HG03103 (cell line): Measurements from ENCODE around the gene NXF2.
"Not testable (repeated sequence)": the region's sequence is repeated elsewhere in the genome, so short reads cannot be mapped to it uniquely, and the experiment has no call there.

Experiments
- ATAC-seq: cut with Tn5 transposase; IDR thresholded peaks from one replicate; pipeline ENCODE4 v1.9.1; 2021; ENCODE audit warnings: low read depth; ENCODE audit not compliant: unreplicated experiment

NXF2 gene, protein sequence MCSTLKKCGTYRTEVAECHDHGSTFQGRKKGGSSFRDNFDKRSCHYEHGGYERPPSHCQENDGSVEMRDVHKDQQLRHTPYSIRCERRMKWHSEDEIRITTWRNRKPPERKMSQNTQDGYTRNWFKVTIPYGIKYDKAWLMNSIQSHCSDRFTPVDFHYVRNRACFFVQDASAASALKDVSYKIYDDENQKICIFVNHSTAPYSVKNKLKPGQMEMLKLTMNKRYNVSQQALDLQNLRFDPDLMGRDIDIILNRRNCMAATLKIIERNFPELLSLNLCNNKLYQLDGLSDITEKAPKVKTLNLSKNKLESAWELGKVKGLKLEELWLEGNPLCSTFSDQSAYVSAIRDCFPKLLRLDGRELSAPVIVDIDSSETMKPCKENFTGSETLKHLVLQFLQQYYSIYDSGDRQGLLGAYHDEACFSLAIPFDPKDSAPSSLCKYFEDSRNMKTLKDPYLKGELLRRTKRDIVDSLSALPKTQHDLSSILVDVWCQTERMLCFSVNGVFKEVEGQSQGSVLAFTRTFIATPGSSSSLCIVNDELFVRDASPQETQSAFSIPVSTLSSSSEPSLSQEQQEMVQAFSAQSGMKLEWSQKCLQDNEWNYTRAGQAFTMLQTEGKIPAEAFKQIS

DNA sequence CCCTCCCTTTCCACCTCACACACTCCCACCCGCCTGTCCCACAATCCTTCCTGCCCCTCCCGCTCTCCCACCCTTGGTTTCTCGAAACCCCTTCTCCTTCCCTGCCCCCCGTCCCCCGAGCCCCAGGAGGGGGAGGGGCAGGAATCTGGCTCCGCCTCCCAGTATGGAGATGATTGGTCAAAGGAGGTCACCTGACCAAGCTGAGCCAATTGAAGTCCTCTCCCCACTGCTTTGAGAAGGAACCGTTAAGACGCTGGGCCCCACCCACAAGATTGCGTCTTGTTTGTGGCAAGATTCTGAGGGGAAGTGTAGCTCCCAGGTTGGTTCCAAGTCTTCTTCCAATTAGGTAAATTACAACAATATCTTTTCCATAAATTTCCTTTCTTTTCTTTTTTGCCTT, at the start of gene NXF2:
Gene NXF2 (plus strand): TSS at position 275 of the 400 bp plus-strand sequence. CDS start 59,912 bp downstream, outside the sequence.
- not testable (repeated sequence) for ATAC-seq

DNA sequence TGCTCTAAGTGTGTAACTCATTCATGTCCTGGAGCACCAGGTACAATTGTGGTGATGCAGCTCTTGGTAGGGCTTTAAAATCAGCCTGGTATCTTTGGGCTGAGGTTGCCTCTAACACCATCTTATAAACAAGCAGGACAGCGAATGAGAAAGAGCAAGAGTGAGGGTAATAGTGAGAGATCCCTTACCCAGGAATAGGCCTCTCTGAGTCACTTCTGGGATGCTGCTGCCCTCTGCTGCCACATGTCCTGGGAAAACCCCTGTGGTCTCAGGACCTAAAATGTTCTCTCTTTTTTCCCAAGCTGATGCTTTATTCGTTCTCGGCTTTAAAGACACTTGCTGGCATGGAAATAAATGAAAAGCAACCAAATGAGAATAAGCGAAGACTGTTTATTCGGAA, 39.0 kb upstream of the NXF2 start:
- not testable (repeated sequence) for ATAC-seq

DNA sequence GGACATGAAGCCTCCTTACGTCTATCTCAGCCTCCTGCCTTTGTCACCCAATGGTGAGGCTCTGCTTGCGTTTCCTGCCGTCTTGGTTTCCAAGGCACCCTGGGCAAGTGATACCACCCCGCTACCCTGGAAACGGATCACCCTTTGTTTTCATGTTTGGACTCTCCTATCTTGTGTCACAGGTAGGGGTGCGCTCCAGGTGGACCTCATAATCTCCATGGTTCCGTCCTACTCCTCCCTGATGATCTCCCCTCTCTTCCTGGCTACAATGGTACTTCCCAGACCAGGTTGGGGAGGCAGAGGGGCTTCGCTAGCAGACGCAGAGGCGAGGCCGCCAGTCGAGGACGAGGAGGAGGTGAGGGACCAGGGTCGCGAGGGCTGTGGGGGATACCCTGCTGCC, 32.0 kb upstream of the NXF2 start, which contains the start of gene TCP11X1:
Gene TCP11X1 (plus strand): TSS at position 316 of the 400 bp plus-strand sequence.
- ATAC-seq = not testable (repeated sequence)

DNA sequence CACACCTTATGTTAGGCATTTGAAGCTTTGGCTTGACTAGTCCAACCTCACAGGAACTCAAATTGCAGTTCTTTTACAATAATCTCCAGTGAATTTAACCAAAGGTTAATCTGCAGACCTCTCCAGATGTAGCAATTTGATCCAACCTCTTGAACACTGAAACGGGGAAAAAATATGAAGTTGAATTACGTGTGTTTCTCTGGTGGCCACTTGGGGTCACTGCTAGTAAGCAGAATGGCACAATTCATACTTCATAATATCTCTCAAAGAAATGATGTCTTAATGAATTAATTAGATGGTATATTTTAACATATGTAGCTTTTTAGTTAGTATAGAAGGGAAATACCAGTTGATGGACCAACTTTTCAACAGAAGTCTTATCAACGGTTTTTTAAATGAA, 30.5 kb upstream of the NXF2 start:
- not testable (repeated sequence) for ATAC-seq

DNA sequence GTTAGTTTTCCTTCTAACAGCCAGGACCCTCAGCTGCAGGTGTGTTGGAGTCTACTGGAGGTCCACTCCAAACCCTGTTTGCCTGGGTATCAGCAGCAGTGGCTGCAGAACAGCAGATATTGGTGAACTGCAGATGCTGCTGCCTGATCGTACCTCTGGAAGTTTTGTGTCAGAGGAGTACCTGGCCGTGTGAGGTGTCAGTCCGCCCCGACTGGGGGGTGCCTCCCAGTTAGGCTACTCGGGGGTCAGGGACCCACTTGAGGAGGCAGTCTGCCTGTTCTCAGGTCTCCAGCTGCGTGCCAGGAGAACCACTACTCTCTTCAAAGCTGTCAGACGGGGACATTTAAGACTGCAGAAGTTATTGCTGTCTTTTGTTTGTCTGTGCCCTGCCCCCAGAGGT, 11.3 kb upstream of the NXF2 start:
- ATAC-seq = not testable (repeated sequence)

DNA sequence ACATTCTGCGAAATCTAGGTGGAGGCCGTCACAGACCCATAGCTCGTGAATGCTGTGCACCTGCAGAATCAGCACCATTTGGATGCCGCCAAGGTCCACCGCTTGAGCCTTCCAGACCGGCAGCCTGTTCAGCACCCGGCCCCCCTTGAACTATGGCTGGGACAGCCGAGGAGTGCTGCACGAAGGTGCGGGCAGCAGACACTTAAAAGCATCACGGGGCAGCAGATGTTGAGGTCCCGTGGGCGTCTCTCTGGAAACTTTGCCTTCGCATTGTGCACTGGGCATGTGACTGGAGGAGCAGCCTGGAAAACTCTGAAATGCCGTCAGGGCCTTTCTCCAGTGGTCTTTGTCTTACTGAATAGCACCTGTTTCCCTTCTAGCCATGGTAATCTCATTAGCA, 6.7 kb upstream of the NXF2 start:
- ATAC-seq = not testable (repeated sequence)

DNA sequence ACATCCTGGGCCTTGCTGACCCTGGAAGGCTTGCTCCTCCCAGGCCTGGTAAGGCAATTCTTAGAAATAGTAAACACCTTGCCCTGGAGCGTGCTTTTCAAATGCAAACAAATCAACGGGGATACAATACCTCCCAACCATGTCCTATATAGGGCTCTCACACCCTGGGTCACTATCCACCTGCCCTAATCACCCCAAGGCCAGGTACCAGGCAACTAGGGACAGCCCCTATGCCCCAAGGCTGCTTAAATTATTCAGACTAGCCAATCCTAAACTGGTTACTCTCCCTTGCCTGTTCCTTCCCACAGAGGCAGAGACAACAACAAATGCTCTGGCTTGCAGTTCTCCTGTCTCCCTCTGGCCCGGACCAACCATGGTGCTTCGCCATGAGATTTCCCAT, 25.3 kb downstream of the NXF2 start:
- ATAC-seq = not testable (repeated sequence)

DNA sequence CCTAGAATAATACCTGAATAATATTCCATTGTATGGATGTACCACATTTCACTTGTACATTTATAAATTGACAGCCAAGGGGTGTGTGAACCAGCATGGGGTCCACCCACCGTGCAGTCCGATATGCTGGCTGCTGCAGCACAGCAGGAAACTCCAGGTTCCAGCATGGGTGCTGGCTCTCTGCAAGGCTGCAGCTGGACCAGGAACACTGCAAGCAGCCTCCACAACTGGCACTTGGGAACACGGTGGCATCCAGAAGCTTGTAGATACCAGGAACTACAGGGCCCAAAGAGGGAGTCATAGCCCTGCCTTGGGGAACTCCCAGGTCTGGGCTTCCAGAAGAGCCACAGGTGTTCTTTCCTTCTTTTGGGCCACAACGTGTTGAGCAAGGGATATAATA, 91.2 kb downstream of the NXF2 start:
- no peak for ATAC-seq

DNA sequence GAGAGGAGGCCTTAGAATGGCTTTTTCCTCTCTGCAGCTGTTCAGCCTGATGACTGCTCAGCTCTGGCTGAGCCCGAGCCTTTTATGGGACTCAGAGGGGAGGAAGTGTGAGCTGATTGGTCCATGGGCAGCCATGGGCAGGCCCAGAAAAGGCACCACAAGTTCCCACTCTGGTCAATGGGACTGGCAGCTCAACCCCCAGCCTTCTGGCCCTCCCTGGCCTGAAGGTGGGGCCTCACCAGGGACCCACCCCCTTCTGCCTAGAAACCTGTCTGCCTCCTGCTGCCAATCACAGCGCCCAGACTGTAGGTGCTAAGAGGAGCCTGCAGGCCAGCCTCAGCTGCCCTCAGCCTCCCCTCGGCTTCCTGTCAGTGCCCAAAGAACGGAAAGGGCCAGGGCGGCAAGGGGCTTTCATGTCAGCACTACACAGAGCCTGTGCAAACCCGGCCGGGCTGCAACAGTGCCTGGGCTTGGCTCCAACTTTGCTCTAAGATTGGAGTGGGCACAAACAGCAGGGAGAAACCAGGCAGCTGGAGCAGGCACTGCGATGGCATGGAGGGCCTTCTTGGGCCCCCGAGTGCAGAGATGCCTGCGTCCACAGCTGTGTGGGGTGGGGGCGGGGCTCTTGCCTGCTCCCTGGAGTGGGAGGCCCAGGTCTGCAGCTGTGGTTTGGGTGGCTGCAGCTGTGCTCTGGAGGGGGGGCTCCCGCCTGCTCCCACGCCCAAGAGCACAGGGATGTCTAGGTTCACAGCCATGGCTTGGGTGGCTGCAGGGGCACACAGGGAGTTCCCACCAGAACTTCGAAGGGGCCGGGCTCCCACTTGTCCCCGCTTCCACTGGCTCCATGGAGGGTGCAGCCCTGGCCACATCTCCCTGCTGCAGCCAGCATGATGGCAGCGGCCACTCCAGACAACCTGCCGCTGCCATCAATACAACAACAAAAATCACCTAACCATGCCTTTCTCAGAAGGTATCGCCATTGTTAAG, 92.6 kb downstream of the NXF2 start:
- no peak for ATAC-seq

DNA sequence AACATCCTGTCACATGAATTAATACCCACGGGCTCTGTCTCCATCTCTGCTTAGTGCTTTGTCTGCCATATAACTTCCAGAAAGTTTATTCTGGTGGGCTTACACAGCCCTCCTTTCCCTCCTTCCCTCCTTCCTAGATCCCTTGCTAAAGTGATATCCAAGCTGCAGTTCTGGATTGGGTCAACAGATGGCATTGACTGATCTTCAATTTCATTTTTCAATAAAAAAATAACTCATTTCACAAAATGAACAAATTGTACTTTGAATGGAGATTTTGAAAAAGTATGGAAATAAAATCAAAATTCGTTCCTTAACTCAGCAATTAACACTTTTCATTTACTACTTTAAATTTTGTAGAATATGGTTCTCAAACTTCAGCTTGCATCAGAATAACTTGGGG, 94.9 kb downstream of the NXF2 start:
- ATAC-seq = no peak

DNA sequence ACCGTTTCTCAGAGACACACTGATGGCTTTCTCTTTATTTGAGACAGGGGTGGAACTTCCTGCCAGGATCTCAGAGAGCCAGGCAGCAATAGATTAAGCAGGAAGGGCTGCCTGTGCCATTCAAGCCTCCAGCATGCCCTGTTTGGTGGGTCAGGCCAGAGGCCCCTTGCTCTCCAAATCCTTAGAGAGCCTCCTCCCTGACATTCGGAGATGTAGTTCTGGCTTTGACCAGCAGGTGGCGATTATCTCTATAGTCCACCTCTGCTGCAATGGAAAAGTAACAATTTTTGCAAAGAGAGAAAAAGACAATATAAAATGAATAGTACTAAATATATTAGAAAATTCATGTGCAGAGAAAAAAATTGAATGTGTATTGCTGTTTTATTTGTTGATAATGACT, 98.9 kb downstream of the NXF2 start:
- no peak for ATAC-seq
